GM20431 (cell line): ENCODE results near the gene DPP10.
"Not testable (repeated sequence)": the region's sequence is repeated elsewhere in the genome, so short reads cannot be mapped to it uniquely, and the experiment has no call there.

Experiments
- in situ Hi-C: fragments of 300-500 bp; cut with MseI, MboI; formaldehyde crosslinking; loops from one replicate; pipeline ENCODE4 v1.15.0; 2020; ENCODE audit warnings: low sequenced_read_pairs; ENCODE audit not compliant: unreplicated experiment

Gene DPP10

GRCh38 chr2:115327061-115327460 lies 884.6 kb downstream of the DPP10 start:
- in situ Hi-C loops = no loop called here

GRCh38 chr2:115359550-115359949 lies 917.1 kb downstream of the DPP10 start:
- in situ Hi-C loops = no loop called here

- in situ Hi-C loops = no loop called here
Measured at GRCh38 chr2:115364093-115364492, 921.7 kb downstream of the DPP10 start.

- in situ Hi-C loops = no loop called here
Measured at GRCh38 chr2:115369400-115369799, 927.0 kb downstream of the DPP10 start.

- in situ Hi-C loops = no loop called here
Measured at GRCh38 chr2:115374981-115375380, 932.5 kb downstream of the DPP10 start.

- in situ Hi-C loops = no loop called here
Measured at GRCh38 chr2:115384399-115384798, 942.0 kb downstream of the DPP10 start.

GRCh38 chr2:115386465-115386864 lies 944.0 kb downstream of the DPP10 start:
- in situ Hi-C loops = no loop called here

- in situ Hi-C loops = no loop called here
Measured at GRCh38 chr2:115389024-115389423, 946.6 kb downstream of the DPP10 start.

- in situ Hi-C loops = no loop called here
Measured at GRCh38 chr2:115389898-115390565, 947.6 kb downstream of the DPP10 start.

- in situ Hi-C loops = no loop called here
Measured at GRCh38 chr2:115396579-115396978, 954.1 kb downstream of the DPP10 start.

GRCh38 chr2:115400940-115401339 lies 958.5 kb downstream of the DPP10 start:
- in situ Hi-C loops = no loop called here

GRCh38 chr2:115412501-115412900 lies 970.1 kb downstream of the DPP10 start:
- in situ Hi-C loops = no loop called here

GRCh38 chr2:115413791-115414190 lies 971.4 kb downstream of the DPP10 start:
- in situ Hi-C loops = no loop called here

GRCh38 chr2:115414466-115414865 lies 972.0 kb downstream of the DPP10 start:
- in situ Hi-C loops = no loop called here

- in situ Hi-C loops = no loop called here
Measured at GRCh38 chr2:115422004-115422634, 979.7 kb downstream of the DPP10 start.

GRCh38 chr2:115427436-115427835 lies 985.0 kb downstream of the DPP10 start:
- in situ Hi-C loops = no loop called here

- in situ Hi-C loops = not testable (repeated sequence)
Measured at GRCh38 chr2:115440746-115441145, 998.3 kb downstream of the DPP10 start.

GRCh38 chr2:115443539-115444185 lies 1001.2 kb downstream of the DPP10 start:
- in situ Hi-C loops = no loop called here

GRCh38 chr2:115460008-115460407 lies 1017.6 kb downstream of the DPP10 start:
- in situ Hi-C loops = no loop called here

- in situ Hi-C loops = no loop called here
Measured at GRCh38 chr2:115480741-115481140, 1038.3 kb downstream of the DPP10 start.

- in situ Hi-C loops = no loop called here
Measured at GRCh38 chr2:115481842-115482241, 1039.4 kb downstream of the DPP10 start.
